Measurements from ENCODE around the gene BICRAL.
A peak's percentile ranks its signal among the peaks of the same experiment; 100 is the strongest.

BICRAL gene

DNA sequence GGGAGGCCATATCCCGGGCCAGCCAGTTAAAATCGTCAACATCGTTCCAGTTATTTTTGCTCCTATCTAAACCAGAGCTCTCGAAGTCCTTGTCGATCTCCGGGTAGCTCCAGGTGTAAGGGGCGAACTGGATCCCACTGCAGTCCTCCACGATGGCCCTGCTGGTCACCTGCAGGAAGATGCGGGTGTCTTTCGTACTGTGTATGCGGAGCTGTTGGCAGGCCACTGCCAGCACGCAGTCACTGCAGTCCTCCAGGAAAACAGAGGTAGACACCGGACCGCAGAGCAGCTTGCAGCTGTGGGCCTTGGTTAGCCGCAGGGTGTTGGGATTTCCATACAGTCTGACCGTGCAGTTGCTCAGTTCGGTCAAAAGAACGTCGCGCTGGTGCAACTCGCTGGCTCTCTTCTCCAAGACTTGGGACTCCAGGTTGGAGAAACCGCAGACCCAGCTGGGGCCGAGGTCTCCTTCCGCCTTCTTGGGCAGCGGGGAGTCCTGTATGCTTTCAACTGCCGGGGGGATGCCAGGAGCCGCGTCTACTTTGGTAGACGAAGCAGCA is 36.7 kb upstream of the BICRAL start:
- peak overlapping the region; percentile 96 for H3K4me3 ChIP-seq
- peak overlapping the region; percentile 73 to 90 for H3K27ac ChIP-seq
- DNase-seq (ENCODE audit: low spot score) = peak; percentile 77
- TF ChIP-seq, protein P1, sequence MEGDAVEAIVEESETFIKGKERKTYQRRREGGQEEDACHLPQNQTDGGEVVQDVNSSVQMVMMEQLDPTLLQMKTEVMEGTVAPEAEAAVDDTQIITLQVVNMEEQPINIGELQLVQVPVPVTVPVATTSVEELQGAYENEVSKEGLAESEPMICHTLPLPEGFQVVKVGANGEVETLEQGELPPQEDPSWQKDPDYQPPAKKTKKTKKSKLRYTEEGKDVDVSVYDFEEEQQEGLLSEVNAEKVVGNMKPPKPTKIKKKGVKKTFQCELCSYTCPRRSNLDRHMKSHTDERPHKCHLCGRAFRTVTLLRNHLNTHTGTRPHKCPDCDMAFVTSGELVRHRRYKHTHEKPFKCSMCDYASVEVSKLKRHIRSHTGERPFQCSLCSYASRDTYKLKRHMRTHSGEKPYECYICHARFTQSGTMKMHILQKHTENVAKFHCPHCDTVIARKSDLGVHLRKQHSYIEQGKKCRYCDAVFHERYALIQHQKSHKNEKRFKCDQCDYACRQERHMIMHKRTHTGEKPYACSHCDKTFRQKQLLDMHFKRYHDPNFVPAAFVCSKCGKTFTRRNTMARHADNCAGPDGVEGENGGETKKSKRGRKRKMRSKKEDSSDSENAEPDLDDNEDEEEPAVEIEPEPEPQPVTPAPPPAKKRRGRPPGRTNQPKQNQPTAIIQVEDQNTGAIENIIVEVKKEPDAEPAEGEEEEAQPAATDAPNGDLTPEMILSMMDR (IDR thresholded peaks at IDR 0.05) = no peak

DNA sequence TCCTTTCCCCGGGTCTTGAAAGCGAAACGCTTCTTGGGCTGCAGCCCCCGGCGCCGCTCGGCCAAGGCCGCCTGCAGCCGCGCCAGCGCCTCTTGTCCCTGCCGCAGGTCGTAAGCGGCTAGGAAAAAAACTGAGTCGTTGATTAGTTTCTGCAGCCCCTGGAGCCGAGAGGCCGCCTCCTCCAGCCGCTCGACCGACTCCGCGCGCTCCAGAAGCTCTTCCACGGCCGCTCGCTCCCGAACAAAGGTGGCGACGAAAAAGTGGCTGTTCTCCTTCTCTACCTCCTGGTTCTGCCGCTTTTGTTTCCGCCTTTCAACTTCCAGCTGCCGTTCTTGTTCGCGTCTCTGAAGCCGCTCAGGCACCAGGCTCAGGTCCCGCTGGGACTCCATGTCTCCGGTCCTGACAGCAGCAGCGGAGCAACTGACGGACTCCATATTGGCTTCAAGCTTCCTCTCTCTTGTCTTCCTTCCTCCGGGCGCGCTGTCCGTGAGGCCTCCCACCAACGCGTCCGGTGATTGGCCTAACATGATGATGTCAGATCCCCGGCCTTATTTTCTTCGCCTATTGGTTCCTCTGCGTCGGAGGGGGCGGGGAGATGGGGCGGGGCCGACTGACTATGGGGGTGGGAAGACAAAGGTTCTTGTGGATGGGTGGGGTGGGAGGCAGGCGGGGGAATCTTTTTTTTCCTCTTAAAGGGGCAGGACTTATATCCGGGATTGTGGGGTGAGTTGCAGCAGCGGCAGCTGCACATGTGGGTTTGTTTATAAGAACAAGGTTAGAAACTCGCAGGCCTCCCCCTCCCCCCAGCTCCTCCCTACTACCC is 36.0 kb upstream of the BICRAL start, which contains the start of gene TBCC:
TSS of gene TBCC (minus strand) at position 464 of the 823 bp plus-strand sequence. CDS start at position 434, 30 bp downstream.
- TF ChIP-seq, protein P1 (IDR thresholded peaks at IDR 0.05) = no peak
- peak; percentile 99 for DNase-seq (ENCODE audit: low spot score)
- H3K27ac ChIP-seq = peak within 1 kb of the TSS; percentile 89 to 98
- H3K4me3 ChIP-seq = peak within 1 kb of the TSS; percentile 96

DNA sequence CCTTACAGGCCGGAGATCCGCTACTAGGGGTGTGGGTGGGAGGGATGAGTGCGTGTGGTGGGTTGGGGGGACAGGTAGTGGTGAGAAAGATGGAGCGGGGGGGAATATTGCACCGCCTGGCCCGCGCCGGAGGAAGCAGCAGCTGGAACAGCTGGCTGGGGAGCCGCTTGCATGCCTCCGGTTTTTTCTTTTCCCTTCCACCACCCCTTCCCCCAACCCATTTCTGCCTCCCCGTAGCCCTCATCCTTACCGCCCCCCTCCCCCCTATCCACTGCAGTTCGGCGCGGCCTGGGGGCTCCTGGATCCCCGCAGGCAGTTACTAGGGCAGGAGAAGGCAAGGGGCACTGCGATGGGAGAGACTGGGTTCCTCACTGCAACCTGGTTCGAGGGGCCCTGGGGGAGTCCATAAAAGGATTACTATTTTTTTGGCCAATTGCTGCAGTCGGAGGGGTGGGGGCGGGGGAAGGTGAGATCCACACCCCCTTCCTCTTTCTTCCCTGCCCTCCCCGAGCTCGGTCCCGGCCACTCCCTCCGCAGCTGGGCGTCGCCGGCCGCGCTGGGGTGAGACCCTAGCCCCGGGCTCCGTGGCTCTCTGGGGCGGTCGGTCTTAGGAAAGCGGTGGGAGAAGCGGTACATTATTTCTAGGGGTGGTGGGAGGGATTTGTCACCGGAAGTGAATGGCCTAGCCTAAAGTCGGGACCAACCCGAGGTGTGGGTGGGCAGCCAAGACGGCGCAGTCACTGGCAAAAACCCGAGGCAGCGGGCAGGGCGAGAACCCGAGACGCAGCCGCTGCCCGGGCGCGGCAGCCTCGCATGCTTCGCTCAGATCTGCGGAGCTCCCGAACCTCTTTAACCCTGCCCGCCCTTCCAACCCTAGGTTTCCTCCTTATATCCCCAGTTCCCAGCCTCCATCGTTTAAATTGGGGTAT is 35.1 kb upstream of the BICRAL start:
- Histone ChIP-seq H3K4me3 (peak overlapping the region; percentile 96), H3K27ac (peak overlapping the region; percentile 89 to 98)
- TF ChIP-seq, protein P1 (IDR thresholded peaks at IDR 0.05) = no peak
- peak; percentile 92 for DNase-seq (ENCODE audit: low spot score)

DNA sequence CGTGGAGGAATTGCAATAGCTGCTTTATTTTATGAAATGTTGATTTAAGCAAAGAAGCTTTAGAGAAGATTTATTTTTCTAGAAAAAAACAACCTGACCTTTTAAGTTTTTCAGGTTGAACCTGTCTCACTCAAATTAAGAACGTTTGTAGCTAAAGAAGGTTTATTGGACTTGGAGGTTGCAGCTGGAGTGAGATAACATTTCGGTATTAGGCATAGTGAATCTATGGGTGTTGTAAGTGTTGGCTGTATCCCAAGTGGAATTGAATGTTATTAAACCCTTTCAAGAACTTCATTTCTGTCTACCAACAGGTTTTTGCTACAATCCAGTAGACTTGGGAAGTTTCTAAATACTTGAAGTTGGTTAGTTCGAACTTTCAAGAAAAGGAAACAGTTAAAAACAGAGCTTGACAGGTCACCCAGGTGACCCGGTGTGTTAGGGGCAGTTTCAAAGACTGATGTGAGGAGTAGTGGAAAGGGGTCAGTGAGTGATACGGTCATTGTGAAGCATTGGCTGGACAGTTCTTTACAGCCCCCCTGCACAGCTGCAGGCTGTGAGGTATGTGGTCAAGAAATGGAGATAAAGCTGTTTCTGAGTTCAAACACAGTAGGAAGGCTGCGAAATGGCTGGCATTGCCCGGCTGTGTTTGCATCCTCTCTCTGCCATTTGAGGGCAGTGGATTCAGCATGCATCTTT is 33.5 kb upstream of the BICRAL start:
- TF ChIP-seq, protein P1 (IDR thresholded peaks at IDR 0.05) = no peak
- no peak for DNase-seq (ENCODE audit: low spot score)
- H3K27ac ChIP-seq = peak overlapping the region; percentile 21 to 29
- H3K4me3 ChIP-seq = peak overlapping the region; percentile 40

DNA sequence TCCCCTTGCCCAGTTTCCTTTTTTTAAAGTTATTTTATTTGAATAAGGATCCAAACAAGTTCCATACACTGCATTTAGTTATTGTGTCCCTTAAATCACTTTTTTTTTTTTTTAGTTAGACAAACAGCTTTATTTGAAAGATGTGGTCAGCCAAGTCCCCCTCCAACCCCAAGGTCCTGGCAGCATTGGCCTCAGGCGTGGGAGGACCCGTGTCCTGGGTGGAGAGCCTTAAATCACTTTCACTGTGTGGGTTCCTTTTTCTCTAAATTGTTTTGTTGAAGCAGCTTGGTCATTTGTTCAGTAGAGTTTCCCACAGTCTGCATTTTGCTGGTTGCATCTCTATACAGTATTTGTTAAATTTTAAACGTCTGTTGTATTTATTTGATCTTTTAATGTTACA is 30.8 kb upstream of the BICRAL start:
- DNase-seq (ENCODE audit: low spot score) = no peak
- no peak overlapping the region for H3K27ac ChIP-seq

DNA sequence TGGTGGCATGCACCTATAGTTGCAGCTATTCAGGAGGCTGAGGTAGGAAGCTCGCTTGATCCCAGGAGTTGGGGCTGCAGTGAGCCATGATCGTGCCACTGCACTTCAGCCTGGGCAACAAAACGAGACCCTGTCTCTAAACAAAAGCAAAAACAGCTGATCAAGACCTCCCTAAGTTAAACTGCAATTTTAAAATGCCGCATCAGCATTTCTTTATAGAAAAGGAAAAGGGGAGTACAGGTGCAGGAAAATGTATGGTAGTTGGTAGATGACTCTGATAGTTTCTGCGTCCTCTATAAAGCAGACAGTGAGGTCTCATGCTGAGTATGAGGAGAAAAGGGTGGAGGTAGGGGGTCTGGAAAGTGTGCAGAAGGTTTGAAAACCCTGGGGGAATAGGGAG is 27.1 kb upstream of the BICRAL start:
- DNase-seq (ENCODE audit: low spot score) = no peak
- TF ChIP-seq, protein P1 (IDR thresholded peaks at IDR 0.05) = no peak
- H3K4me3 ChIP-seq = no peak overlapping the region
- H3K27ac ChIP-seq = no peak overlapping the region

More for the DNA sequence above, 30.8 kb upstream of the BICRAL start:
- H3K4me3 ChIP-seq = no peak overlapping the region
- TF ChIP-seq, protein P1 (IDR thresholded peaks at IDR 0.05) = no peak

Measured in coronary artery (tissue), 2 donors.